Measurements from ENCODE around the gene LDB2.

LDB2 gene

DNA sequence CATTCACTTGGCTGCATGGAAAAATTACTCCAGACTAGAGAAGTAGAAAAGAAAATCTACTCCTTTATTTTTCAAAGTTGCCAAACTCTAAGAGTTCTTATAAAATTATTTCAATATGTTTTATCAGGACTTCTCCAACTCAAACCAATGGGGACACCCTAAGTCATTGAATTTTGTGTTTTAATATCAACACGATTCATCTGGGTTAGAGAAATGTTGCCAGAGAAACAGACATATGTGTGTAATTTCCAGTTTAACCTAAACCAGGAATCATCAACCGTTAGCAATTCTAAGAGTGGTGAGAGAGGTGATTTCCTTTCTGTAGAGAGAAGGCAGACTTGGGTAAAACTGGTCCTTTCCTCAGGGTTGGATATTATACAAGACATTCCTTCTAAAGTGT, 291.8 kb downstream of the LDB2 start:
- Histone ChIP-seq H3K36me3 (ENCODE audit: control insufficient read depth, insufficient read depth, low read length) (no peaks in the 10 kb centered on the region), H3K9ac (no peak overlapping the region), H3K4me3 (ENCODE audit: low read depth, low read length) (no peak overlapping the region), H2AFZ (no peak overlapping the region), H3K4me2 (ENCODE audit: low read length) (no peak overlapping the region), H3K79me2 (no peaks in the 10 kb centered on the region), H3K4me1 (no peaks in the 10 kb centered on the region), H3K27ac (no peak overlapping the region), H3K27me3 (ENCODE audit: control insufficient read depth, insufficient read depth, low read length) (no peaks in the 10 kb centered on the region), H3K9me3 (ENCODE audit: control insufficient read depth, low read length) (no peaks in the 10 kb centered on the region)
- TF ChIP-seq, protein P1, sequence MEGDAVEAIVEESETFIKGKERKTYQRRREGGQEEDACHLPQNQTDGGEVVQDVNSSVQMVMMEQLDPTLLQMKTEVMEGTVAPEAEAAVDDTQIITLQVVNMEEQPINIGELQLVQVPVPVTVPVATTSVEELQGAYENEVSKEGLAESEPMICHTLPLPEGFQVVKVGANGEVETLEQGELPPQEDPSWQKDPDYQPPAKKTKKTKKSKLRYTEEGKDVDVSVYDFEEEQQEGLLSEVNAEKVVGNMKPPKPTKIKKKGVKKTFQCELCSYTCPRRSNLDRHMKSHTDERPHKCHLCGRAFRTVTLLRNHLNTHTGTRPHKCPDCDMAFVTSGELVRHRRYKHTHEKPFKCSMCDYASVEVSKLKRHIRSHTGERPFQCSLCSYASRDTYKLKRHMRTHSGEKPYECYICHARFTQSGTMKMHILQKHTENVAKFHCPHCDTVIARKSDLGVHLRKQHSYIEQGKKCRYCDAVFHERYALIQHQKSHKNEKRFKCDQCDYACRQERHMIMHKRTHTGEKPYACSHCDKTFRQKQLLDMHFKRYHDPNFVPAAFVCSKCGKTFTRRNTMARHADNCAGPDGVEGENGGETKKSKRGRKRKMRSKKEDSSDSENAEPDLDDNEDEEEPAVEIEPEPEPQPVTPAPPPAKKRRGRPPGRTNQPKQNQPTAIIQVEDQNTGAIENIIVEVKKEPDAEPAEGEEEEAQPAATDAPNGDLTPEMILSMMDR (IDR thresholded peaks at IDR 0.05): no peak

DNA sequence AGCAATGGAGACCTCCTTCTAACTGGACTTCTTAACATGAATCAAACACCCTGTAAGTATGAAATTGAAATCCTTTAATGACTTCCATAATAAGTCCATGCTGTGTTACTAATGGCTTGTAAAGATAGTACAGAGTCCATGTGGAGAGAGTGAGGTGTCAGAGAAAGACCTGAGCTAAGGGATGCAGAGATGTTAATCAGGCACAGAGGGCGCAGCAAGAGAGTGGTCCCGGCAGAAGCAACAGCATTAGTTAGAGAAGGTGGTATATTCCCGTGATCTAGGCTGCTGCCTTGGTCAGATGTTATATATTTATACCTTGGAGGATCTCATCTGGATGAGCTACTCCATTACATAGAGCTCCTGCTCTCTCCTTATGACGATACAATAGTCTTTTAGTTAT, 295.3 kb downstream of the LDB2 start:
- H2AFZ ChIP-seq: no peak overlapping the region
- TF ChIP-seq, protein P1 (IDR thresholded peaks at IDR 0.05): no peak
- no peaks in the 10 kb centered on the region for H3K27me3 ChIP-seq (ENCODE audit: control insufficient read depth, insufficient read depth, low read length)
- H3K9me3 ChIP-seq (ENCODE audit: control insufficient read depth, low read length): no peaks in the 10 kb centered on the region
- no peak overlapping the region for H3K4me2 ChIP-seq (ENCODE audit: low read length)
- H3K36me3 ChIP-seq (ENCODE audit: control insufficient read depth, insufficient read depth, low read length): no peaks in the 10 kb centered on the region
- H3K4me1 ChIP-seq: no peaks in the 10 kb centered on the region
- H3K4me3 ChIP-seq (ENCODE audit: low read depth, low read length): no peak overlapping the region
- no peak overlapping the region for H3K9ac ChIP-seq
- H3K27ac ChIP-seq: no peak overlapping the region
- no peaks in the 10 kb centered on the region for H3K79me2 ChIP-seq

GRCh38 chr4:16598597-16599206, 299.7 kb downstream of the LDB2 start:
- no peak overlapping the region for H3K4me3 ChIP-seq (ENCODE audit: low read depth, low read length)
- no peaks in the 10 kb centered on the region for H3K9me3 ChIP-seq (ENCODE audit: control insufficient read depth, low read length)
- H3K9ac ChIP-seq: no peak overlapping the region
- H3K4me1 ChIP-seq: no peaks in the 10 kb centered on the region
- TF ChIP-seq, protein P1 (IDR thresholded peaks at IDR 0.05): no peak
- H3K27ac ChIP-seq: no peak overlapping the region
- H3K4me2 ChIP-seq (ENCODE audit: low read length): no peak overlapping the region
- no peaks in the 10 kb centered on the region for H3K79me2 ChIP-seq
- no peak overlapping the region for H2AFZ ChIP-seq
- no peaks in the 10 kb centered on the region for H3K27me3 ChIP-seq (ENCODE audit: control insufficient read depth, insufficient read depth, low read length)
- H3K36me3 ChIP-seq (ENCODE audit: control insufficient read depth, insufficient read depth, low read length): no peaks in the 10 kb centered on the region

DNA sequence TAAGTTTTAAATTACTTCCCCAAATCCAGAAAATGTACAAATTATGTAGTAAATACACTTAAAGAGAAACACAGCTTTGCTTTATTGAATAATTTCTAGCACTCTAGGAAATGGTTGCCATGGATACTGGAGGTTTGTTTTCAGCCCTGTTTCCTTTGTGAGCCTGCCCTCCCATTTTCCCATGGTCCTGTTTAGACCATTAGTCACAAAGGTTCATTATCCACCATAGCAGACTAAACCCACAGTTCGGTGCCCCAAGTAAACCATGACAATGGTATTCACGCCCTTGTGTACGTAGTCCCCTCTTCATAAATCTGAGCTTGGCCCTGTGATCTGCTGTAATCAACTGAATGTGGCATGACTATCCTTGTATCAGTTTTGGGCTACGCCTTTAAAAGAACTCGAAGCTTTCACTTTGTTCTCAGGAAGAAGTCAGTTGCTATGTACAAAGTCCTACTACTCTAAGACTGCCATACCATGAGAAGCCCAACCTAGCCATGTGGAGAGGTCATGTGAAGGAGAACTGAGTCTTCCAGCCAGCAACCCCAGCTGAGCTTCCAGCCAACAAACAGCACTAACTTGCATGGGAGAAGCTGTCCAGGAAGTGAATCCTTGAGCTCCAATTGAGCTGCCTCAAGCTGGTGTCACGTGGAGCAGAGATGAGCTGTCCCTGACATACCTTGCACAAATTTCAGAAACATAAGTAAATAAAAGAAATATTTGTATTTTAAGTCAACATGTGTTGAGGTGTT, 300.4 kb downstream of the LDB2 start:
- Histone ChIP-seq H3K4me3 (ENCODE audit: low read depth, low read length) (no peak overlapping the region), H3K27ac (no peak overlapping the region)
- TF ChIP-seq, protein P1 (IDR thresholded peaks at IDR 0.05): no peak

More for the DNA sequence above, 300.4 kb downstream of the LDB2 start:
- Histone ChIP-seq H3K9ac (no peak overlapping the region), H3K79me2 (no peaks in the 10 kb centered on the region), H3K4me2 (ENCODE audit: low read length) (no peak overlapping the region), H3K27me3 (ENCODE audit: control insufficient read depth, insufficient read depth, low read length) (no peaks in the 10 kb centered on the region), H3K9me3 (ENCODE audit: control insufficient read depth, low read length) (no peaks in the 10 kb centered on the region), H3K36me3 (ENCODE audit: control insufficient read depth, insufficient read depth, low read length) (no peaks in the 10 kb centered on the region), H2AFZ (no peak overlapping the region), H3K4me1 (no peaks in the 10 kb centered on the region)
